GM18498 (cell line): ENCODE measurements around the gene ZBTB1.
"Not testable (repeated sequence)": the region's sequence is repeated elsewhere in the genome, so short reads cannot be mapped to it uniquely, and the experiment has no call there.

Experiments
- ATAC-seq: cut with Tn5 transposase; IDR thresholded peaks from one replicate; pipeline ENCODE4 v1.9.1; 2021; ENCODE audit warnings: mild to moderate bottlenecking, moderate library complexity; ENCODE audit not compliant: unreplicated experiment

Gene ZBTB1

DNA sequence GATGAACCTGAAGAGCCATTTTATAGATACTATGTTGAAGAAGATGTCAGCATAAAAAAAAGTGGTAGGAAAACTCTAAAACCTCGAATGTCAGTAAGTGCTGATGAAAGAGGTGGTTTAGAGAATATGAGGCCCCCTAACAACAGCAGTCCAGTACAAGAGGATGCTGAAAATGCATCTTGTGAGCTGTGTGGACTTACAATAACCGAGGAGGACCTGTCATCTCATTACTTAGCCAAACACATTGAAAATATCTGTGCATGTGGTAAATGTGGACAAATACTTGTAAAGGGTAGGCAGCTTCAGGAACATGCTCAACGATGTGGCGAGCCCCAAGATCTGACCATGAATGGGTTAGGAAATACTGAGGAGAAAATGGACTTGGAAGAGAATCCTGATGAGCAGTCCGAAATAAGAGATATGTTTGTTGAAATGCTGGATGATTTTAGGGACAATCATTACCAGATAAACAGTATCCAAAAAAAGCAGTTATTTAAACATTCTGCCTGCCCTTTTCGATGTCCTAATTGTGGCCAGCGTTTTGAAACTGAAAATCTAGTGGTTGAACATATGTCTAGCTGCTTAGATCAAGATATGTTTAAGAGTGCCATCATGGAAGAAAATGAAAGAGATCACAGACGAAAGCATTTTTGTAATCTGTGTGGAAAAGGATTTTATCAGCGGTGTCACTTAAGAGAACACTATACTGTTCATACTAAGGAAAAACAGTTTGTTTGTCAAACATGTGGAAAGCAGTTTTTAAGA is 18.2 kb downstream of the ZBTB1 start:
- no peak for ATAC-seq

- ATAC-seq = no peak
Measured at GRCh38 chr14:64525354-64525753, 20.8 kb downstream of the ZBTB1 start.

DNA sequence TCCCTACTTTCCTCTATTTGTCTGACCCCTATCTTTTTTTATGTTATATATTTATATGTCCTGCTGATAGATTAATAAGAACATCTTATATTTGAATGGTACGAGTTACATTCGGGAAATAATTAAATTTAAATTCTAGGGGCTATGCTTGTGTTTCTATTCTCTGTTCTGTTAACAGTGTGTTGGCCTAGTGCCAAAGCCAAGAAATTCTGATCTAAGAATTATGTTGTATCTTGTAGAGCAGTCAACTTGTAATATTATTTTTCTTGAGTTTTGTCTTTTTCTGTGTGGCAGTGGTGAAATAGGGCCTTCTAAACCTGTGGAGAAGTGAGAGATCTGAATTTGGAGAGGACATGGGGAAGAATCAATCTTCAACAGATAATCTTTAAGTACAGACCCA is 27.0 kb downstream of the ZBTB1 start:
- no peak for ATAC-seq

GRCh38 chr14:64536488-64537245 is 32.1 kb downstream of the ZBTB1 start:
- ATAC-seq = no peak

- ATAC-seq = peak; percentile 94
Measured at GRCh38 chr14:64540208-64541202, 35.9 kb downstream of the ZBTB1 start, which contains the start of gene HSPA2. Gene HSPA2, plus strand, starts transcription at chr14:64540741. Its CDS starts 109 bp downstream, at chr14:64540850.

GRCh38 chr14:64541261-64541971 is 36.8 kb downstream of the ZBTB1 start:
- no peak for ATAC-seq

- ATAC-seq = no peak
Measured at GRCh38 chr14:64541972-64542835, 37.6 kb downstream of the ZBTB1 start.

DNA sequence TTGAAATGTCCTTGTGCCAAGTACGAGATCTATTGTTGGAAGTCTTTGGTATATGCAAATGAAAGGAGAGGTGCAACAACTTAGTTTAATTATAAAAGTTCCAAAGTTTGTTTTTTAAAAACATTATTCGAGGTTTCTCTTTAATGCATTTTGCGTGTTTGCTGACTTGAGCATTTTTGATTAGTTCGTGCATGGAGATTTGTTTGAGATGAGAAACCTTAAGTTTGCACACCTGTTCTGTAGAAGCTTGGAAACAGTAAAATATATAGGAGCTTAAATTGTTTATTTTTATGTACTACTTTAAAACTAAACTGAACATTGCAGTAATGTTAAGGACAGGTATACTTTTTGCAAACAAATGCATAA is 38.2 kb downstream of the ZBTB1 start:
- ATAC-seq = no peak

DNA sequence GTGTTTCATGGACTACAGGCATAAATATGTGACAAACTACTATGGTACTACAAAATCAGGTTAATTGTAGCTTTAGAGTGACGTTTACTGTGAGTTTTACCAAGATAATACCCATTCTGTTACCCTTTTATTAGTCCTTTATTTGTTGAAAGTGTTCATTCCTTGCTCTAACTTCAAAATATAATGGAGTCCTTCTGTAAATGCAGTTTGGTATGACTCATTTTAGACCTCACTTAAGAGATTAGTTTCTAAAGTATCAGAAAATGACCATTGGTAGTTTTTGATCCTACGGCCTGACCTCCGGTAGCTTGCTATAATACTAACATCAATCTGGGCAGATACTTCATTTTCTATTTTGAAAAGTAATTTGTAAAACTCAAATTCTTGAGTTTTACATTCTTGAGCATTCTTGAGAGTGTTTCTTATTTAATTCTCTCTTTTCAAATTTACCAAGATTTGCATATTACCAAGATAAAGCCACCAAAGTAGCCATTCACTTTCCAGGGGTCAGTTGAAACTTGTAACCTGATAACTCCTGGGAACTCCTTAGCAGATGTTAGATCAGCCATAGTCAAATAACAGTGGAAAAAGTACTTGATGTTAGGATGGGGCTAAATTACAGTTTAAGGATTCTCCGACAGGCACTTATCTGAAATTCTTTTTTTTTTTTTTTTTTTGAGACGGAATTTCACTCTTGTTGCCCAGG is 40.2 kb downstream of the ZBTB1 start:
- no peak for ATAC-seq

DNA sequence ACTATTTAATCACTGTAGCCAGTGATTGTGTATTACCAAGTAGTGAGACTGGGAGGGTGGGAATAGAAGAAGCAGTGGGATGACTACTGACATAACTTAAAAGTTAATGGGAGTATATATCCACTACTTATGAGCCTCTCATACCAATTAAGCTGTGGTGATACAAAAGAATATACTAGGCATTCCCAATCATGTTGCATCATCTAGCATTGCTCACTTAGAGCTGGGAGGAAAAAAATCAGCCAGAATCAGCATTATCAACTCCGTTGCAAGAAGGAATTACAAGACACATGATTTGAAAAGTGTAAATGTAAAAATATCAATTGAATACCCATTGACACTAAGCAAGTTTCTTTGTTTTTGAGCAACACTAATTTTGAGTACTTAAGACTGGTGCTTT is 44.4 kb downstream of the ZBTB1 start:
- ATAC-seq = no peak

GRCh38 chr14:64549791-64550620 is 45.4 kb downstream of the ZBTB1 start, which contains the start of gene PPP1R36:
Gene PPP1R36, plus strand, starts transcription at chr14:64549961. Its CDS starts 37 bp downstream, at chr14:64549998.
- ATAC-seq = no peak

- ATAC-seq = no peak
Measured at GRCh38 chr14:64550621-64551333, 46.2 kb downstream of the ZBTB1 start.

DNA sequence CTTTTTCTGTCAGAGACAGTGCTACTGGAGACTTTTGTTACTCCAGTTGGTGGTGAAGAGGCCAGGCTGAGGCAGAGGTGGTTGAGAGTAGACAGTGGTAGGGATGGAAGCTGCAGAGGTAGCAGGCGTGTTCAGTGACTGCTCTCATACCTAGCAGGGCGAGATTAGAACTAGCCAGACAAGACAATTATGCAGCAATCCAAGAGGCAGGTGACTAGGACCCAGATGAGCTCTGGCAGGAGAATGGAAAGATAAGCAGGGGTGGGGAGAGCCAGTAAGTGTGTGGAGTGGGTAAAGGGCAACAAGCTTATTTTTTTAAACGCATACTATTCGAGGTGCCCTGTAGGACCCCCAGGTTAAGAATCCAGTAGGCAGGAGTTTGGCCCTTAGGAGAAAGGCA is 50.0 kb downstream of the ZBTB1 start:
- ATAC-seq = no peak

DNA sequence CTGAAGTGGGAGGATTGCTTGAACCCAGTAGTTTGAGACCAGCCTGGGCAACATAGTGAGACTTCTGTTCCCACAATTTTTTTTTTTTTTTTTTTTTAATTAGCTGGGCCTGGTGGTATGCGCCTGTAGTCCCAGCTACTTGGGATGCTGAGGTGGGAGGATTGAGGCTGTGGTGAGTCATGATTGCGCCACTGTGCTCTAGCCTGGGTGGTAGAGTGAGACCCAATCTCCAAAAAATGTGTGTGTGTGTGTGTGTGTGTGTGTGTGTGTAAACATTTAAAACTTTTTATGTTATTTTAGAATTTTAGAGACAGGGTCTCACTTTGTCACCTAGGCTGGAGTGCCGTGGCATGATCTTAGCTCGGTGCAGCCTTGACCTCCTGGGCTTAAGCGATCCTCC is 52.0 kb downstream of the ZBTB1 start:
- ATAC-seq = no peak

- ATAC-seq = not testable (repeated sequence)
Measured at GRCh38 chr14:64558216-64558615, 53.6 kb downstream of the ZBTB1 start.

- no peak for ATAC-seq
Measured at GRCh38 chr14:64561631-64562030, 57.1 kb downstream of the ZBTB1 start.

DNA sequence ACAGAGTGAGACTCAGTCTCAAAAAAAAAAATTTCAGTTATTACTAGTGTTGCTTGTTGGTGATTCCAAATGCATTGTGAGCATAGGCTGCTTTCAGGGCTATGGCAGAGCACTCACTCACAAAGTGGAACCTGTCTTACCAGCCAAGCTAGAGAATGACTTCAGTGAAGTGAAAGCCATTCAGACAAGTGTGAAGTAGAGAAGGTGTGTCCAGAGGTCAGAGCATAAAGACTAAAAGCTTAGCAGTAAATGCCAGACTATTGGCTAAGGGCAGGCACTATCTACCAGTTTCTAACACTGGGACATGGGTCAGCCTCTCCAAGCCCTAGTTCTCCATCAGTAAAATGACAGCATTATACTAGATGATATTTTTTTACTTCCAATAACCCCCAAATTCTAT is 57.9 kb downstream of the ZBTB1 start:
- ATAC-seq = no peak
